Measurements from ENCODE around the gene SLCO2B1. TPM values are rescaled to one million over a fixed set of nuclear protein-coding genes. Genes with fewer than 3 reads are reported as not detected.
A peak's percentile ranks its signal among the peaks of the same experiment; 100 is the strongest.

SLCO2B1 gene
- polyA plus RNA-seq, 6 donors from 2014 or later, result not detected

DNA sequence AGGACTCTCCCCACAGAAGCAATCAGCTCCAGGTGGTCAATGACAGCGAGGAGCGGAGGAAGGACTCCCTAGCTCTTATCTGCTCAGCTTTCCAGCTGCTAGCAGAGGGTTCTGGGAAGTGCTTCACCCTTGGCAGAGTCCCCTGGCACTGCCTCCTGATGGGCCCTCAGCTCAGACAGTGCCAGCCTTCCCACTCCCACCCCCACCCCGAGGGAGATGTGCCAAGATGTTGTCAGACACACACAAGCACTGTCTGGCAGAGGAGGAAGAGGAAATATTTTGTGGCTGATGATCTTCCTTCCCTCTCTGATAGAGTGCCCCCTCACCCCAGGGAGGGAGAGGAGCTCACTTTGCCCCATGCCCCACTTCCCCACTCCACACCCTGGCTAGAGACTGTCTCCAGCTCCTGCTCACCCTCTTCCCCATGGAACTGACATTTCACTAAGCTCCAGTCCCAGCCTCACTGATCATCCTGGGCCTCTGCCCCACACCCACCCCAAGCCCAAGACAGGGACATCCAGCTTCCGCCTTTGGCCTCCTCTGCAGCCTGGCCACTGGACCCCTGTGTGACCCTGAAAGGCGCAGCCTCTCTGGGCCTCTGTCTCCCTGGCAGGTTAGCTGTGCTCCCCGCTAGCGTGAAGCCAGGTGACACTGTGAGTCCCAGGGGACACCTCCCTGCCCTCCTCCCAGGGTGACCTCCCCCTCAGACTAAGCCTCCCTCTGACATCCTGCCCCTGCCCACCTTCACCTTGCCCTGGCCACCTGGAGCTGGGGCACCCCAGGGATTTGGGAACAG, 44.5 kb downstream of the SLCO2B1 start:
- no peak for ATAC-seq (ENCODE audit: low read depth in 2 of 2)
- Mint-ChIP-seq H3K4me1 (no peaks in the 10 kb centered on the region), H3K27me3 (peaks cover 0 to 17% (median 8%) of the 10 kb centered on the region in 3 donors), H3K36me3 (no peaks in the 10 kb centered on the region), H3K4me3 (no peak overlapping the region), H3K27ac (no peak overlapping the region), H3K9me3 (no peaks in the 10 kb centered on the region)
- no peak for DNase-seq

DNA sequence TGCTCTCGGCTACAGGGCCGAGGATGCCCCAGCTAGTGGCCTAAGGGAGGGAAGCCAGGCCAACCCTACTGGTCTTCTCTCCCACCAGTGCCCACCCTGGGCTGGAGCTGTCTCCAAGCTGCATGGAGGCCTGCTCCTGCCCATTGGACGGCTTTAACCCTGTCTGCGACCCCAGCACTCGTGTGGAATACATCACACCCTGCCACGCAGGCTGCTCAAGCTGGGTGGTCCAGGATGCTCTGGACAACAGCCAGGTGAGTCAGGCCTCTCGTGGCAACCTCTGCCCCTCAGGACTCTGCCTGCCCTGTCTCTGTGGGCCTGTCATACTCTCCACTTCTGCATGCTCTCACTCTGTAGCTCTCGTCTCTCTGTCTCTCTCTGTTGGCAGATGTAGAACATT, 45.5 kb downstream of the SLCO2B1 start:
- ATAC-seq (ENCODE audit: low read depth in 2 of 2), result no peak
- Mint-ChIP-seq H3K4me1 (no peaks in the 10 kb centered on the region), H3K27ac (no peak overlapping the region), H3K36me3 (no peaks in the 10 kb centered on the region), H3K9me3 (no peaks in the 10 kb centered on the region), H3K27me3 (peaks cover 0 to 20% (median 8%) of the 10 kb centered on the region in 3 donors), H3K4me3 (no peak overlapping the region)
- DNase-seq, result no peak

DNA sequence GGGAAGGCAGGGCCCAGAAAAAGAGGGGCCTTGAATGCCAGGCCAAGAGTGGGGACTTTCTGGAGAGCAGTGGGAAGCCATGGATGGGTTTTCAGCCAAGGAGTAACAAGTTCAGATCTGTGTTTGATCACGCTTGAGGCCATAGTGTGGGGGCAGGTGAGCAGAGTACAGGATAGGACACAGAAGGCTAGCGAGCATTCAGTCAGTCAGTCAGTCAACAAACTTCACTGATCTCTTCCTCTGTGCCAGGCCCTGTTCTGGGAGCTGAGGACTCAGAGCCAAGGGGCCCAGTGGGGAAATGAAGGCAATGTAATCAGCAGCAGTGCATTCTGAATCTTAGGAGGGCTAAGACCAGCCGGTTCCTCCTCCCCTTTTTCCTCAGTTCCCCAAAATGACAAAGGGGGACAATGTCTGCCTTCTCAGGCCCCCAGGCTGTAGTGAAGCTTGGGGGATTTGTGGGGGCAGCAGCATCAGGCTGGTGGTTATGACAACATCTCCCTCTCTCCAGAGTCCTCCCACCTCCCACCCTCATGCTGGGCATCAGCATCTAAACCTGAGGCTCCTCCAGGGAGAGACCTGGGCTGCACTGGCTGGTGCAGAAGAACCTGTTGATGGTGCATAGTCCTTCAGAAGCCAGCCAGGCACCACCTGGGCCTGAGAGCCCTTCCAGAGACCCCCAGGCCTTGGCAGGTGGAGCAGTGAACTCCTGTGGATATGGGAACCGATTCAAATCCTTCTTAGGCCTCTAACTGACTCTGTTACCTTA, 46.8 kb downstream of the SLCO2B1 start:
- no peak overlapping the region for H3K27ac Mint-ChIP-seq
- no peak for DNase-seq
- peaks cover 12 to 30% (median 13%) of the 10 kb centered on the region in 3 donors for H3K27me3 Mint-ChIP-seq
- no peak for ATAC-seq (ENCODE audit: low read depth in 2 of 2)
- no peaks in the 10 kb centered on the region for H3K4me1 Mint-ChIP-seq
- no peaks in the 10 kb centered on the region for H3K9me3 Mint-ChIP-seq
- H3K4me3 Mint-ChIP-seq, result peak overlapping the region in 1 of 8 donors; percentile 14
- H3K36me3 Mint-ChIP-seq, result no peaks in the 10 kb centered on the region

DNA sequence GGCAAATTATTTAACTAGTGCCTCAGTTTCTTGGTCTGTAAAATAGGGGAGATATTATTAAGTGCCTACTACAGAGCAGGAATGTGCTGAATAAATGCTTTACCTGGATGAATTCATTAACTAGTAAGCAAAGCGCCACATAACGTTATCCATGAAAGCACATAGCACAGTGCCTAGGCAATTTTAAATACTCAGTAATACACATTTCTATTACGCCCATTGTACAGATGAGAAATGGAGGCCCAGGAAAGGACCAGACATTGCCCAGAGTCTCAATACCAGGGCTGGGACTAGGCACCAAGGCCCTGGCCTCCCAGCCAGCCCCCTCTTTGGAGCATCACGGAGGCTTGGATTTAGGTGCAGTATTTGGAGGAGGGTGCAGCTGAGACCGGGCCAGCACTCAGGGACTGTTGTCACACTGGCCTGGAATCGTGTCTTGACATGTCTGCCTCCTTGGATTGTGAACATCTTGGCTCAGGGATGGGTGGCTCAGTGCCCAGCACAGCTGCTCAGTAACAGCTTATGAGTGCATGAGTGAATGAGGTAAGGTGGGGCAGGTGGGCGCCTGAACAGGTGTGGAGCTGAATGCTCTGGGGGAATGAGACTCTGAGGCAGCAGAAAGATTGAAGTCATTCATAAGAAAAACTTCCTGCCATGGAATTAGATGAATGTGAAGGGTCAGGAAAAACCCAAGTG, 47.5 kb downstream of the SLCO2B1 start:
- Mint-ChIP-seq H3K27me3 (peaks cover 13 to 30% (median 18%) of the 10 kb centered on the region in 3 donors), H3K4me1 (no peaks in the 10 kb centered on the region), H3K36me3 (no peaks in the 10 kb centered on the region), H3K9me3 (no peaks in the 10 kb centered on the region), H3K4me3 (peak overlapping the region in 1 of 8 donors; percentile 14), H3K27ac (no peak overlapping the region)
- no peak for ATAC-seq (ENCODE audit: low read depth in 2 of 2)
- no peak for DNase-seq

DNA sequence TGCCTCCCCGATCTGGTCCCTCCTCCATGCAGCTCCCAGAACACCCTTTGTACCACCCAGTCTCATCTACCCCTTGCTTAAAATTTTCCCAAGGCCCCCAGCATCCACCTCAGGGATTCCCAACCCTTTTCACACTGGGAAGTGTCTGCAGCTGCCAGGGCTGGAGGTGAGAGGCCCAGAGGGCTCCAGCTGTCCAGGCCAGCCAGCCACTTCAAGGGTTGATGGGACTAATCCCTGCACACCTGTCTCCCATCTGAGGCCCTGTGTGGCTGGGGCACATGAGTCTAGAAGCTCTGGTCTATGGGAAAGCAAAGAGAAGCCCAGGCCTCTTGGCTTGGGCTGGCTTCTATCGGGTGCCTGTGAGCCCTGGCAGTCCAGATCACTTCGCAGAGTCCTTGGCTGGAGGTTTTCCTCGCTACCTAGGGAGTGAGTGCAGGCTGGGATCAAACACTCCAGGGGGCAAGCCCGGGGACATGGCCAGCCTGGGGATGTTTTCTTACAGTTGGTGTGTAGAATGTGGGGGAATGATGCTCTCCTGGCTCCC, 48.6 kb downstream of the SLCO2B1 start:
- H3K4me3 Mint-ChIP-seq, result no peak overlapping the region
- no peak for ATAC-seq (ENCODE audit: low read depth in 2 of 2)
- no peaks in the 10 kb centered on the region for H3K36me3 Mint-ChIP-seq
- H3K27ac Mint-ChIP-seq, result no peak overlapping the region
- DNase-seq, result no peak
- no peaks in the 10 kb centered on the region for H3K9me3 Mint-ChIP-seq
- H3K4me1 Mint-ChIP-seq, result no peaks in the 10 kb centered on the region
- H3K27me3 Mint-ChIP-seq, result peaks cover 13 to 30% (median 24%) of the 10 kb centered on the region in 3 donors

DNA sequence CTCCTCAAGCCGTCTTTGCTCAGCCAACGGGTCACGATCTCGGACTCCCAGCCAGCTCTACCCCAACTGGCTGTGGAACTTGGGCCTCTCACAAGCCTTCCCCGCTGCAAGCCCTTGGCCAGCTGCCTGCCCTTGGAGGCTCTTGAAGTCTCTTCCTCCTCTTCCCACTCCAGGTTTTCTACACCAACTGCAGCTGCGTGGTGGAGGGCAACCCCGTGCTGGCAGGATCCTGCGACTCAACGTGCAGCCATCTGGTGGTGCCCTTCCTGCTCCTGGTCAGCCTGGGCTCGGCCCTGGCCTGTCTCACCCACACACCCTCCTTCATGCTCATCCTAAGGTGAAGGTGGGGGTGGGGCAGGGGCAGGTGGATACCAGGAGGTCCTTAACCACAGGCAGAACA, 49.1 kb downstream of the SLCO2B1 start:
- no peaks in the 10 kb centered on the region for H3K36me3 Mint-ChIP-seq
- no peak overlapping the region for H3K27ac Mint-ChIP-seq
- DNase-seq (no peak), ATAC-seq (ENCODE audit: low read depth in 2 of 2) (no peak)
- peaks cover 13 to 30% (median 24%) of the 10 kb centered on the region in 3 donors for H3K27me3 Mint-ChIP-seq
- no peaks in the 10 kb centered on the region for H3K4me1 Mint-ChIP-seq
- no peak overlapping the region for H3K4me3 Mint-ChIP-seq
- H3K9me3 Mint-ChIP-seq, result no peaks in the 10 kb centered on the region

DNA sequence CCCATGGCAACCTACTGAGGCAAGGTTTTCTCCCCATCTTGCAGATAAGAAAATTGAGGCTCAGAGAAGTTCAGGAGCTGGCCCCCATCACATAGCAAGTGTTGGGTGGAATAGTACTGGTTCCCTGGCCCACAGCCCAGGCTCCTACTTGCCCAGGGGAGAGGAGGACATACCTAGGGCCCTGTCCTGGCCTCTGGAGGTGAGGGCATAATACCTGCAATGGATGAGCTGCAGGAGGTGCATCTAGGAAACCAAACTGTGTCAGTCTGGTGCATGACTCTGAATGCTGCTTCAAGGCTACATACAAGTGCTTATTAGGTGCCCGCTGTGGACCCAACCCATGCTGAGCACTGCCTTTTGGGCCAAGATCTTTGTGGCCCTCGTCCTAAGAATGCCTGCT, 49.6 kb downstream of the SLCO2B1 start:
- no peak overlapping the region for H3K27ac Mint-ChIP-seq
- H3K4me1 Mint-ChIP-seq, result no peaks in the 10 kb centered on the region
- ATAC-seq (ENCODE audit: low read depth in 2 of 2), result no peak
- DNase-seq, result no peak
- H3K27me3 Mint-ChIP-seq, result peaks cover 13 to 35% (median 24%) of the 10 kb centered on the region in 3 donors
- H3K36me3 Mint-ChIP-seq, result no peaks in the 10 kb centered on the region
- no peaks in the 10 kb centered on the region for H3K9me3 Mint-ChIP-seq
- no peak overlapping the region for H3K4me3 Mint-ChIP-seq

DNA sequence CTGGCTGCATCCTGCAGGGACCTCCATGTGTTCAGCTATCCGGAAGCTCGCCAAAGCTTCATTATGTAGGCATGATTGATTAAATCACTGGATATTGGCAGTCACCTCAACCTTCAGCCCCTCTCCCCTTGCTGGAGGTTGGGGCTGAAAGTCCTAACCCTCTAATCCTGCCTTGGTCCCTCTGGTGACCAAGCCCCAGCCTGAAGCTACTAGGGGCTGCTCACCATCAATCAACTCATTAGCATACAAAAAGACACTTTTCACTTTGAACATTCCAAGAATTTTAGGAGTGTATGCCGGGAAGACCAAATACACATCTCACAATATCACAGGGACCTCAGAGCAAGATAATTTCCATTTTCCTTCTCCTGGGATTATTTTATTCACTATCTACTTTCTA, 50.9 kb downstream of the SLCO2B1 start:
- Mint-ChIP-seq H3K4me3 (no peak overlapping the region), H3K9me3 (no peaks in the 10 kb centered on the region), H3K4me1 (no peaks in the 10 kb centered on the region), H3K27ac (no peak overlapping the region), H3K27me3 (peaks cover 14 to 28% (median 24%) of the 10 kb centered on the region in 3 donors), H3K36me3 (no peaks in the 10 kb centered on the region)
- DNase-seq, result no peak
- no peak for ATAC-seq (ENCODE audit: low read depth in 2 of 2)

DNA sequence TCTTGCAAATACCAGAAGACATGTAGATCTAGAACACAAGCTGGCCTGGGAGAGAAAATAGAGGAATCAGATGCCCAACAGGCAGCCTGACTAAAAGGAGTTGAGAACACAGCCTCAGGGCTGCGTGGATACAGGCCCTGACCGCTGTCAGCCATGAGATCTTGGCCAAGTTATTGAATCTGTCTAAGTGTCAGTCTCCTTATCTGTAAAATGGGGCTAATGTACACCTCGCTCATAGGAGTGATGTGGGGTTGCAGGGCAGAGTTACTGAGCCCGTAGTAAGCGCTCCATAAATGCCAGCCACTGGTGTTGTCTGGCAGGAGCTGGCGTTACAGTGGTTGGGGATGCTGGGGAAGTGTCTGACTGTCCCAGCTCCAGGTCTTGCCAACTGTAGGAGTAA, 51.3 kb downstream of the SLCO2B1 start:
- H3K4me1 Mint-ChIP-seq, result no peaks in the 10 kb centered on the region

DNA sequence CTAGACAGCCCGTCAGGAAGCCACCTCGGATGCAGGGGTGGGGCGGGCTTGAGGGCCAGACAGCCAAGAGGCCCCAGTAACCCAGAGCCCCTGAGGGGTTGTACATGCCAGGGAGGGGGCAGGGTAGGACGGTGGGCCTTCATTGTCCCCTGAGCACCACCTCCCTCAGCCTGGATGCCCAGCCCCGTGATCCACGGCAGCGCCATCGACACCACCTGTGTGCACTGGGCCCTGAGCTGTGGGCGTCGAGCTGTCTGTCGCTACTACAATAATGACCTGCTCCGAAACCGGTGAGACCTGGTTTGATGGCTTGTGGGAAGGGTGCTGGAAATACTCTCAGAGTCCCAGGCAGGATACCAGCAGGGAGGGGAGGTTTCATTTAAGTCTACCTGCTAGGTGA, 52.2 kb downstream of the SLCO2B1 start:
- DNase-seq (no peak), ATAC-seq (ENCODE audit: low read depth in 2 of 2) (no peak)
- H3K9me3 Mint-ChIP-seq, result no peaks in the 10 kb centered on the region
- peaks cover 11 to 28% (median 24%) of the 10 kb centered on the region in 3 donors for H3K27me3 Mint-ChIP-seq
- no peaks in the 10 kb centered on the region for H3K36me3 Mint-ChIP-seq
- no peaks in the 10 kb centered on the region for H3K4me1 Mint-ChIP-seq
- no peak overlapping the region for H3K27ac Mint-ChIP-seq
- no peak overlapping the region for H3K4me3 Mint-ChIP-seq

More for the DNA sequence above, 51.3 kb downstream of the SLCO2B1 start:
- H3K27me3 Mint-ChIP-seq, result peaks cover 14 to 28% (median 24%) of the 10 kb centered on the region in 3 donors
- H3K36me3 Mint-ChIP-seq, result no peaks in the 10 kb centered on the region
- ATAC-seq (ENCODE audit: low read depth in 2 of 2) (no peak), DNase-seq (no peak)
- no peaks in the 10 kb centered on the region for H3K9me3 Mint-ChIP-seq
- no peak overlapping the region for H3K27ac Mint-ChIP-seq
- no peak overlapping the region for H3K4me3 Mint-ChIP-seq

DNA sequence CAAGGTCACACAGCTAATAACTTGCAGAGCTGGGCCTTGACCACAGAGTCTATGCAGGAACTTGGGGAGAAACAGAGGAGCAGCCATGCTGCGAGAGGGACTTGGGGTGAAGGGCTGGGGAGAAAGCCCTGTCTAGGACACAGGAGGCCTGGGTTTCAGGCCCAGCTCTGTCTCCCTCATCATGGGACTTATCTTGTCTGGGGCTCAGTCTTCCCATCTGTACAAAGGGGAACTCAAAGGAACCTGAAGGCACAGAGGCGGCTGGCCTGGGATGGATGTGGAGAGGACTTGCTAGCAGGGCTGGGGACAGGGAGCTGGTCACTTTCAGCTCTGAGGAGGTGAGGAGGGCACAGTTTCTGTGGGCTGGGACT, 52.7 kb downstream of the SLCO2B1 start:
- Mint-ChIP-seq H3K4me3 (no peak overlapping the region), H3K4me1 (no peaks in the 10 kb centered on the region), H3K36me3 (no peaks in the 10 kb centered on the region), H3K27ac (no peak overlapping the region), H3K9me3 (no peaks in the 10 kb centered on the region), H3K27me3 (peaks cover 11 to 28% (median 24%) of the 10 kb centered on the region in 3 donors)
- no peak for ATAC-seq (ENCODE audit: low read depth in 2 of 2)
- DNase-seq, result no peak

DNA sequence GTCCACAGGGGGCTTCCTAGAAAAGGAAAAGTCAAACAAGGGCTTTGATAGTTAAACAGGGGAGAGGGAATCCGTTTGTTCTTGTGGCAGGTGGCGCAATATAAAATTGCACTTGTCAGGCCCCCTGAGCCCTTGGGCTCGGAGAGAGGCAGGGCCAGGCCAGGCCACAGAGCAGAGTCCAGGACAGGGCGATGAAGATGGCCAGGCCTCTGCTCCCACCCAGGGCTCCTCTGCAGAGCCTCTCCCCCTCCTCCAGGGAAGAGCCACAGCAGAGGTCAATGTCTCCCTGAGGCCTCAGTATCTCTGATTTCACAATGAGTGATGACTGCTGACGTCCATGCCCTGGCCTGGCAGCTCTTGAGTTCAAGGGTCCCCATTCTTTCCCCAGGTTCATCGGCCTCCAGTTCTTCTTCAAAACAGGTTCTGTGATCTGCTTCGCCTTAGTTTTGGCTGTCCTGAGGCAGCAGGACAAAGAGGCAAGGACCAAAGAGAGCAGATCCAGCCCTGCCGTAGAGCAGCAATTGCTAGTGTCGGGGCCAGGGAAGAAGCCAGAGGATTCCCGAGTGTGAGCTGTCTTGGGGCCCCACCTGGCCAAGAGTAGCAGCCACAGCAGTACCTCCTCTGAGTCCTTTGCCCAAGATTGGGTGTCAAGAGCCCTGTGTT, 53.2 kb downstream of the SLCO2B1 start:
- Mint-ChIP-seq H3K36me3 (no peaks in the 10 kb centered on the region), H3K4me1 (no peaks in the 10 kb centered on the region), H3K4me3 (no peak overlapping the region), H3K27ac (no peak overlapping the region), H3K27me3 (peaks cover 11 to 28% (median 24%) of the 10 kb centered on the region in 3 donors), H3K9me3 (no peaks in the 10 kb centered on the region)
- ATAC-seq (ENCODE audit: low read depth in 2 of 2), result no peak
- DNase-seq, result no peak

All from naive B cell (primary cell).